KBM-7 (cell line): Measurements from ENCODE around the gene REM1.
"Not testable (repeated sequence)": the region's sequence is repeated elsewhere in the genome, so short reads cannot be mapped to it uniquely, and the experiment has no call there.

Source experiments
- DNase-seq: peaks from one replicate; pipeline ENCODE4 v3.0.0-alpha.2; 2015
- in situ Hi-C: fragments of 300-500 bp; cut with MboI; formaldehyde crosslinking; loops from 2 replicates; pipeline ENCODE4 v1.14.3; 2020; ENCODE audit warnings: low sequenced_read_pairs, low pct_unique_long_range_greater_than_20kb, mixed read lengths

The REM1 gene

GRCh38 chr20:31476643-31477215, 1.6 kb downstream of the REM1 start:
- in situ Hi-C loops = no loop called here
- no peak for DNase-seq

- no peak for DNase-seq
- in situ Hi-C loops = no loop called here
These were observed 8.9 kb downstream of the REM1 start for GRCh38 chr20:31484001-31484400.

- peak; percentile 80 for DNase-seq
- in situ Hi-C loops = no loop called here
These were observed 10.6 kb downstream of the REM1 start for GRCh38 chr20:31485450-31486339.

- in situ Hi-C loops = no loop called here
These were observed 13.0 kb downstream of the REM1 start for GRCh38 chr20:31488115-31488514.

GRCh38 chr20:31489152-31489551, 14.1 kb downstream of the REM1 start:
- DNase-seq = no peak
- in situ Hi-C loops = no loop called here

More at GRCh38 chr20:31488115-31488514, 13.0 kb downstream of the REM1 start:
- no peak for DNase-seq

- no peak for DNase-seq
- in situ Hi-C loops = no loop called here
These were observed 15.7 kb downstream of the REM1 start for GRCh38 chr20:31490752-31491151.

- in situ Hi-C loops = no loop called here
These were observed 19.0 kb downstream of the REM1 start for GRCh38 chr20:31494131-31494530.

GRCh38 chr20:31496761-31497295, 21.7 kb downstream of the REM1 start:
- DNase-seq = no peak
- in situ Hi-C loops = no loop called here

More at GRCh38 chr20:31494131-31494530, 19.0 kb downstream of the REM1 start:
- peak; percentile 39 for DNase-seq

GRCh38 chr20:31497838-31498540, 22.9 kb downstream of the REM1 start:
- in situ Hi-C loops = no loop called here

GRCh38 chr20:31500527-31500926, 25.4 kb downstream of the REM1 start:
- DNase-seq = no peak
- in situ Hi-C loops = no loop called here

More at GRCh38 chr20:31497838-31498540, 22.9 kb downstream of the REM1 start:
- no peak for DNase-seq

GRCh38 chr20:31502884-31503673, 28.0 kb downstream of the REM1 start:
- peak; percentile 78 for DNase-seq
- in situ Hi-C loops = not testable (repeated sequence)

- in situ Hi-C loops = no loop called here
- DNase-seq = no peak
These were observed 30.8 kb downstream of the REM1 start for GRCh38 chr20:31505903-31506302.

- no peak for DNase-seq
- in situ Hi-C loops = no loop called here
These were observed 33.6 kb downstream of the REM1 start for GRCh38 chr20:31508517-31509244.

- peak; percentile 95 for DNase-seq
- in situ Hi-C loops = no loop called here
These were observed 39.3 kb downstream of the REM1 start, which contains the start of gene HM13 for GRCh38 chr20:31514154-31515071. Gene HM13, plus strand, starts transcription at chr20:31514442. Its CDS starts 110 bp downstream, at chr20:31514552.

GRCh38 chr20:31515072-31515774, 40.1 kb downstream of the REM1 start:
- in situ Hi-C loops = no loop called here

GRCh38 chr20:31515775-31516107, 40.7 kb downstream of the REM1 start:
- peak; percentile 49 for DNase-seq
- in situ Hi-C loops = no loop called here

More at GRCh38 chr20:31515072-31515774, 40.1 kb downstream of the REM1 start:
- DNase-seq = no peak

GRCh38 chr20:31516166-31516565, 41.1 kb downstream of the REM1 start:
- in situ Hi-C loops = no loop called here
- DNase-seq = no peak
